Memory B cell (primary cell): ENCODE results near the gene PRDM2.
"Not testable (repeated sequence)": the region's sequence is repeated elsewhere in the genome, so short reads cannot be mapped to it uniquely, and the experiment has no call there.

Experiments
- ATAC-seq: fragments of 150-1000 bp; cut with Tn5 transposase; 2 replicates; pipeline ENCODE4 v1.10.0; 2021; ENCODE audit warnings: low read depth, mild to moderate bottlenecking, moderate library complexity
- DNase-seq, 2 donors: peaks; one replicate each; pipeline ENCODE4 v3.0.0; 2022; ENCODE audit warnings: low spot score in 2 of 2
- H3K27ac Mint-ChIP-seq: one replicate; pipeline ENCODE4 v1.8.0; 2022; ENCODE audit warnings: mild to moderate bottlenecking, moderate library complexity, mixed read lengths
- H3K27me3 Mint-ChIP-seq: one replicate; pipeline ENCODE4 v1.8.0; 2022; ENCODE audit warnings: mixed read lengths
- H3K36me3 Mint-ChIP-seq: one replicate; pipeline ENCODE4 v1.8.0; 2022; ENCODE audit warnings: mild to moderate bottlenecking, mixed read lengths
- H3K4me1 Mint-ChIP-seq: one replicate; pipeline ENCODE4 v1.8.0; 2022; ENCODE audit warnings: mixed read lengths
- H3K4me3 Mint-ChIP-seq: one replicate; pipeline ENCODE4 v1.8.0; 2022; ENCODE audit warnings: mild to moderate bottlenecking, moderate library complexity, mixed read lengths
- H3K9me3 Mint-ChIP-seq: one replicate; pipeline ENCODE4 v1.8.0; 2022; ENCODE audit warnings: mixed read lengths

The PRDM2 gene

GRCh38 chr1:13707164-13707563 lies 7.2 kb downstream of the PRDM2 start:
- no peak for DNase-seq
- Mint-ChIP-seq H3K4me1 (peaks cover 52% of the 10 kb centered on the region), H3K36me3 (peaks cover 18% of the 10 kb centered on the region), H3K27me3 (no peaks in the 10 kb centered on the region), H3K4me3 (no peak overlapping the region), H3K27ac (no peak overlapping the region), H3K9me3 (no peaks in the 10 kb centered on the region)
- no peak for ATAC-seq

GRCh38 chr1:13708380-13708982 lies 8.5 kb downstream of the PRDM2 start:
- H3K9me3 Mint-ChIP-seq, result no peaks in the 10 kb centered on the region
- H3K4me1 Mint-ChIP-seq, result peaks cover 55% of the 10 kb centered on the region
- no peaks in the 10 kb centered on the region for H3K27me3 Mint-ChIP-seq
- ATAC-seq, result no peak
- DNase-seq, result no peak
- peak overlapping the region; percentile 90 for H3K27ac Mint-ChIP-seq
- no peak overlapping the region for H3K4me3 Mint-ChIP-seq
- peaks cover 17% of the 10 kb centered on the region for H3K36me3 Mint-ChIP-seq

DNA sequence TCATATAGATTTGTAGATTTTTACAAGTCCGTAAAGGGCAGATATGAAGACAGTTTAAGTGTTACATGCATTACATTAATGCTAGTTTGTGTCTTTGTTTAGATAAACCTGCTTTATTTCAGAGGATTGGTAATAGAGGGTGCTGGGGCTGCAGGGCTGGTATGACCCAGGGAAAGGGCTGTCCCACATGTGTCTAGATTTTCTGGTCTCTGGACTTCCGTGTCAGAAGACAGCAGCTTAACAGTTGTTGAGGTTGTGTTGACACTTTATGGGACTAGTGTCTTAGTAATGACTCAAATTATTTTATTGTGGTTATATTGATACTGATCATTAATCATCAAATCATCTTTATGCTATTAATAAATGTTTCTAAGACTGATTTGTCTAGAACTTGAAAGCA lies 10.1 kb downstream of the PRDM2 start:
- ATAC-seq (no peak), DNase-seq (no peak)
- Mint-ChIP-seq H3K27ac (peak overlapping the region; percentile 99), H3K9me3 (no peaks in the 10 kb centered on the region), H3K27me3 (no peaks in the 10 kb centered on the region), H3K36me3 (peaks cover 20% of the 10 kb centered on the region), H3K4me3 (no peak overlapping the region), H3K4me1 (peaks cover 53% of the 10 kb centered on the region)

- Mint-ChIP-seq H3K36me3 (peaks cover 26% of the 10 kb centered on the region), H3K9me3 (no peaks in the 10 kb centered on the region), H3K27me3 (no peaks in the 10 kb centered on the region), H3K4me3 (no peak overlapping the region), H3K4me1 (peaks cover 44% of the 10 kb centered on the region), H3K27ac (peak overlapping the region; percentile 99)
- no peak for ATAC-seq
- no peak for DNase-seq
These were observed 14.9 kb downstream of the PRDM2 start for GRCh38 chr1:13714851-13715250.

DNA sequence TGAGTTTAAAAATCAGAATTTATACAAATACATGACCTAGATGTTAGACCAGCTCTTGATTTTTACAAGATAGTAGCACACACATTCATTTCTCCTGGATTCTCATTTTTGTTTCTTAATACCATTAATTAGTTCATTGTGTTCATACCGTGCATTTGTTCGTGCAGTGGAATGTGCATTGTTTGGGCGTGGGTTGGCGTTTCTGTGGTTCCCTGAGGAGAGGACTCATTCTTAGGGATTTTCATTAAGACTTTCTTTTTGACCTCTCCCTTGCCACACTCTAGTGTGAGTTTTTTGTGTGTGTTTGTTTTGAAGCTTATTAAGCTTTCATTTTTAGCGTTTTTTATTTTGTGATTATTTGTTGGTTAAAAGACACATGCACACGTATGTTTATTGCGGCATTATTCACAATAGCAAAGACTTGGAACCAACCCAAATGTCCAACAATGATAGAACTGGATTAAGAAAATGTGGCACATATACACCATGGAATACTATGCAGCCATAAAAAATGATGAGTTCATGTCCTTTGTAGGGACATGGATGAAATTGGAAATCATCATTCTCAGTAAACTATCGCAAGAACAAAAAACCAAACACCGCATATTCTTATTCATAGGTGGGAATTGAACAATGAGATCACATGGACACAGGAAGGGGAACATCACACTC lies 15.8 kb downstream of the PRDM2 start:
- peaks cover 28% of the 10 kb centered on the region for H3K36me3 Mint-ChIP-seq
- not testable (repeated sequence) for H3K9me3 Mint-ChIP-seq, DNase-seq, ATAC-seq, H3K4me3 Mint-ChIP-seq, H3K27me3 Mint-ChIP-seq
- peaks cover 42% of the 10 kb centered on the region for H3K4me1 Mint-ChIP-seq
- peak overlapping the region; percentile 99 for H3K27ac Mint-ChIP-seq

- H3K9me3 Mint-ChIP-seq, result no peaks in the 10 kb centered on the region
- no peak overlapping the region for H3K4me3 Mint-ChIP-seq
These were observed 22.9 kb downstream of the PRDM2 start for GRCh38 chr1:13722808-13723360.

DNA sequence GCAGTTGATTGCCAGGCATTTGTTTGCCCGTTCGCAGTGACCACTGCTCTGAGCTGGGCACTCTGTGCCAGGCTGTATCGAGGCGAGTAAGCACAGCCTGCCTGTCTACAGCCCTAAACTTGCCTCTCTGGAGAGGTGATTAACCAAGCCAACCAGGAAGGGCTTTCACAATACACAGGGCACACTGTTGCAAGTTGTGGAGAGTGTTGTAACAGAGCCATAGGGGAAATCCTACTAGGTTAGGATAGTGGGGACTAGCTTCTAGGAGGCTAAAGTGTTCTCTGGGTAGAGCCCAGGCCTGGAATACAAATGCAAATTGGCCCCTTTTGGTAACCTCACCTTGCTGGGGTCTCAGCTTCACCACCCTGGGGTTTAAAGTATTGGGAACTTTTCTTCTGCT lies 23.8 kb downstream of the PRDM2 start:
- peaks cover 63% of the 10 kb centered on the region for H3K4me1 Mint-ChIP-seq
- DNase-seq (no peak), ATAC-seq (no peak)
- H3K9me3 Mint-ChIP-seq, result no peaks in the 10 kb centered on the region
- no peaks in the 10 kb centered on the region for H3K27me3 Mint-ChIP-seq
- peaks cover 18% of the 10 kb centered on the region for H3K36me3 Mint-ChIP-seq
- H3K27ac Mint-ChIP-seq, result peak overlapping the region; percentile 100
- H3K4me3 Mint-ChIP-seq, result no peak overlapping the region

More at GRCh38 chr1:13722808-13723360, 22.9 kb downstream of the PRDM2 start:
- DNase-seq (no peak), ATAC-seq (no peak)
- Mint-ChIP-seq H3K36me3 (peaks cover 23% of the 10 kb centered on the region), H3K27ac (peak overlapping the region; percentile 100), H3K27me3 (no peaks in the 10 kb centered on the region), H3K4me1 (peaks cover 60% of the 10 kb centered on the region)

- Mint-ChIP-seq H3K27me3 (no peaks in the 10 kb centered on the region), H3K9me3 (no peaks in the 10 kb centered on the region), H3K4me1 (peaks cover 66% of the 10 kb centered on the region), H3K27ac (peak overlapping the region; percentile 100), H3K36me3 (peaks cover 10% of the 10 kb centered on the region), H3K4me3 (peak overlapping the region; percentile 15)
- DNase-seq, result peak; percentile 59 to 72
- peak; percentile 45 for ATAC-seq
These were observed 25.8 kb downstream of the PRDM2 start for GRCh38 chr1:13725714-13726175.

DNA sequence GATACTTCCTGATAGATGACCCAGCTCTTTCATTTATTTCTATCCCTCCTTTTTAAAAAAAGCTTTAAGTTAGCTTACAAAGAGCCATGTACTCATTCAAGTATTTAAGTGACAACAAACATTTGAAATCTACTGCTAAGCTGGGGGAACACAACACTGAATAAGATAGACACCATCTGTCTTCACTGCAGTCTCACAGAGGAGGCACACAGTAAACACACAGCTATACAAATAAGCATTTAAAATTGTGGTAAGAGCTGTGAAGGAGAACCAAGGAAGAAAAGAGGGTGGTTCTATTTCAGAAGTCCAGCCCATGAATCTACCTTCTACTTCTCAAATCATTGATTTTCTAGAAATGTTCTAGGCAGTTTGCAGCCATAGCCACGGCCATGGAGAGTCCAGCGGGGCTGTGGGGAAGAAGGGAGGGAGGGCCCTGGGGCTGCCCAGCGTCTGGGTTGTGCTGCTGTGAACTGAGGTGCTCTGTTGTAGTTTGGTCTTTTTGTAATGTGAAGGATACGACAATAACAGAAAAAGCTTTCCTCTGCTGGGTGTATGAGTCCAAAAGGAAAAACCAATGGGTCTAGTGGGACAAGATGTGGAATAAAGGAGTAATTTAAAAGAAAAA lies 28.2 kb downstream of the PRDM2 start:
- DNase-seq (no peak), ATAC-seq (peak; percentile 21)
- Mint-ChIP-seq H3K9me3 (no peaks in the 10 kb centered on the region), H3K27me3 (no peaks in the 10 kb centered on the region), H3K4me3 (peak overlapping the region; percentile 74), H3K4me1 (peaks cover 69% of the 10 kb centered on the region), H3K27ac (peak overlapping the region; percentile 100), H3K36me3 (peaks cover 4% of the 10 kb centered on the region)

GRCh38 chr1:13730291-13730690 lies 30.3 kb downstream of the PRDM2 start:
- Mint-ChIP-seq H3K9me3 (no peaks in the 10 kb centered on the region), H3K27me3 (no peaks in the 10 kb centered on the region), H3K4me1 (peaks cover 65% of the 10 kb centered on the region), H3K27ac (peak overlapping the region; percentile 100), H3K4me3 (peak overlapping the region; percentile 68), H3K36me3 (peaks cover 2% of the 10 kb centered on the region)
- DNase-seq (no peak), ATAC-seq (peak; percentile 0)

DNA sequence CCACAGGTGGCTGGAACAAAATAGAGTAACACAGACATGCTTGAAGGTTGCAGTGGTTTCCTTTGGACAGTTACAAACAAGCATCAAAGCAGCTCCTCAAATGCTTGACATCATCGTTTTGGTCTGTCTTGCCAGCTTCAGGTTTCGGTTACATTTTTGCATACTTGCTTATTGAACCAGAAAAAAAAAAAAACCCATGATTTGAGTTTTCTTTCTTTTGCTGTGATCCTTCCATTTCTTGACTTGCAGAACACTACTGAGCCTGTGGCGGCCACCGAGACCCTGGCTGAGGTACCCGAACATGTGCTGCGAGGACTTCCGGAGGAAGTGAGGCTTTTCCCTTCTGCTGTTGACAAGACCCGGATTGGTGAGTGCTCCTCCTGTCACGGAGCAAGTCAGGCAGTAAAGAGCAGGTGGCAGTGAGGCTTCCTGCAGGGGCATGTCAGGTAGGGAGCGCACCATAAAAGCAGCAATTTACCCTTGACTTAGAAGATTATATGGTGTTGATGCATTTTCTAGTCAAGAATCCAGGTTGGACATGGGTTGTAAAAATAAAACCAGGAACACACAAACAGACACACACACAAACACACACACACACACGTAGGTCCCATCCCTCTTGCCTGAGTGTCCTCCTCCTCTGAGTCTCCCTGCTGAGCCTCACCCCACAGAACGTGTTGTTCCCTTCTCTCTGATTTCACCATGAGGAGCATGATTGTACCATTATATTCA lies 30.9 kb downstream of the PRDM2 start:
- Mint-ChIP-seq H3K36me3 (peaks cover 4% of the 10 kb centered on the region), H3K9me3 (no peaks in the 10 kb centered on the region), H3K4me3 (peak overlapping the region; percentile 85), H3K4me1 (peaks cover 67% of the 10 kb centered on the region), H3K27ac (peak overlapping the region; percentile 100), H3K27me3 (no peaks in the 10 kb centered on the region)
- ATAC-seq (peak; percentile 86), DNase-seq (peak; percentile 62 to 89)

DNA sequence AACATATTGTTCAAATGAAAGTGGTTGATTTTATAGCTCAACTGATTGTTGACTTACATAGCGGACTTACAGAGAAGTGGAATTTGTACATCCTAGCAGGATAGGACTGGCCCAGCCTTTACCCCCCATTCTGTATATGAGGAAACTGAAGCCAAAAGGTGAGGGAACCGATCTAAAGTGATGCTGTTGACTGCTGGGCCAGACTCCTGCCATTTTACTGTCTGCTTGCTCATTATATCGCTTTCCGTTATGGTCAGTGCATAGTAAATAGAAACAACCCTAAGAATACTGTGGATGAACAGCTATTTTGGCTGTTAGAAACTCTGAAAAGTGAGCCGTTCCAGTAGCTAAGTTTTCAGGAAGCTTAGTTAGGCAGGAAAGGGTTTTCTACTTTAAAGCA lies 31.9 kb downstream of the PRDM2 start:
- peaks cover 4% of the 10 kb centered on the region for H3K36me3 Mint-ChIP-seq
- ATAC-seq (no peak), DNase-seq (no peak)
- H3K9me3 Mint-ChIP-seq, result no peaks in the 10 kb centered on the region
- no peaks in the 10 kb centered on the region for H3K27me3 Mint-ChIP-seq
- H3K27ac Mint-ChIP-seq, result peak overlapping the region; percentile 100
- peaks cover 57% of the 10 kb centered on the region for H3K4me1 Mint-ChIP-seq
- H3K4me3 Mint-ChIP-seq, result peak overlapping the region; percentile 24

DNA sequence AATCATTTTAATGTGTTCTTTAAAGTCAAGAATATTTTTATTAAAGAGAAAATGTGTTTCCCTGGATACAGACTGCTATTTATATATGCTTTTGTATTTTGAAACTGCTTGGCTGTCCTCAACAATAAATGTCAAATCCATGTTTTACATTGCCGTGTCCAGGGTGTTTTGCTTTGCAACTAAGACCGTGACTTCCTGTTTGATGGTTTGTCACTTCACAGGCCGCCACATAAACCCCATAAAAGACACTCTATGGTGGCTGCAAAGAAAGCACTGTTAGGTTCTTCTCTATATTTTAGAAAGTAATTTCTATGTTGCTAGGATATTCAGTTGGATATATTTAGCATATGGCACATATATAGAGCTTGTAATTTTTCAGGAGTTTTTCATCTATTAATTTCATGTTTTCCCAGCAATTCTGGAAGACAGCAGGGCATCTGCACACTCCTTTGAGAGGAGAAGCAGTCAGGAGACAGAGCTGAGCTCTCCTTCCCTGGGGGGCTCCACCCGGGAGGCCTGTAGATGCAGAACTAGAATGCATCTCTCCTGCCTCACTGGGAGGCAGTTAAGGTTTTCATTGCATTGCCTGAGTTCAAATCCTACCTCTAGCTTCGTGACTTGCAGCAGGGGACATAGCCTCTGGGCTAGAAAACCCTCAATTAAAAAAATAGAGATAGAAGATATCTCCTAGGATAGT lies 33.1 kb downstream of the PRDM2 start:
- DNase-seq (no peak), ATAC-seq (no peak)
- Mint-ChIP-seq H3K27me3 (no peaks in the 10 kb centered on the region), H3K36me3 (peaks cover 7% of the 10 kb centered on the region), H3K4me3 (peak overlapping the region; percentile 50), H3K9me3 (no peaks in the 10 kb centered on the region), H3K4me1 (peaks cover 50% of the 10 kb centered on the region), H3K27ac (peak overlapping the region; percentile 100)
